Renal pelvis (tissue), 4 donors: ENCODE data around the gene UBL7. TPM values are rescaled to one million over a fixed set of nuclear protein-coding genes. Genes with fewer than 3 reads are reported as not detected.

Source experiments
- DNase-seq: peaks from one replicate; pipeline ENCODE4 v3.0.0-alpha.2; 2013
- polyA plus RNA-seq, 3 donors: library from polyadenylated mRNA; unstranded; fragments of 120-200 nt; gene quantifications; one replicate each; pipeline ENCODE4 v1.2.1, GENCODE V29; 2013; ENCODE audit not compliant: insufficient read length in 3 of 3

Gene UBL7
- polyA plus RNA-seq, 3 donors, result 59.5 to 73.3 (median 64.7) TPM

- no peak for DNase-seq
Observed at GRCh38 chr15:74396445-74397238, 64.3 kb downstream of the UBL7 start.

GRCh38 chr15:74396146-74396438 is 64.9 kb downstream of the UBL7 start:
- no peak for DNase-seq

Other genes with a start within 250 kb of the UBL7 start
- gene CCDC33, start 224.8 kb downstream of the UBL7 start, polyA plus RNA-seq, result 1 to 10 TPM; 4.7 to 9.1 (median 8.7) TPM
- gene CYP11A1, start 93.5 kb downstream of the UBL7 start, polyA plus RNA-seq, result 1 to 10 TPM; 1.6 to 3.0 (median 2.2) TPM
- 1 to 10 TPM; 5.0 to 8.0 (median 6.8) TPM for gene SEMA7A, start 27.2 kb downstream of the UBL7 start, polyA plus RNA-seq
- 10 to 100 TPM; 15.8 to 21.1 (median 19.2) TPM for gene ARID3B, start 80.1 kb upstream of the UBL7 start, polyA plus RNA-seq
- gene CLK3, start 154.7 kb upstream of the UBL7 start, polyA plus RNA-seq, result 10 to 100 TPM; 75.2 to 77.8 (median 75.3) TPM
- 10 to 100 TPM; 39.0 to 45.6 (median 39.2) TPM for gene EDC3, start 234.9 kb upstream of the UBL7 start, polyA plus RNA-seq